ENCODE measurements around the gene GCNT1.

GCNT1 gene

DNA sequence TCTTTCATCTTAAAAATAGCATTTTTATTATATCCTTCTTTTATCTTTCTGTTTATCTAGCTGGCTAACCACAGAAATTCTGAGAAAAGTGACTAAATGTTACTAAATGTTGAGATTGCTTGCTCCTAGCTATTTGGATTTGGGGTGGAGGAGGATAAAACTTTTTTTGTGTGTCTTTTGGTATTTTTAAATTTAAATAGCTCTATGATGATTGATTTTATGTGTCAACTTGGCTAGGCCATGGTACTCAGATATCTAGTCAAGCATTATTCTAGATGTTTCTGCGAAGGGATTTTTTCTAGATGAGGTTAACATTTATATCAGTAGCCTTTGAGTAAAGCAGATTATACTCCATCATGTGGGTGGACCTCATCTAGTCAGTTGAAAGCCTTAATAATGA, 75.0 kb downstream of the GCNT1 start:
- DNase-seq (ENCODE audit: low read depth in 2 of 2), result no peak

- no peak for DNase-seq (ENCODE audit: low read depth in 2 of 2)
Measured at GRCh38 chr9:76537150-76537646, 78.2 kb downstream of the GCNT1 start.

DNA sequence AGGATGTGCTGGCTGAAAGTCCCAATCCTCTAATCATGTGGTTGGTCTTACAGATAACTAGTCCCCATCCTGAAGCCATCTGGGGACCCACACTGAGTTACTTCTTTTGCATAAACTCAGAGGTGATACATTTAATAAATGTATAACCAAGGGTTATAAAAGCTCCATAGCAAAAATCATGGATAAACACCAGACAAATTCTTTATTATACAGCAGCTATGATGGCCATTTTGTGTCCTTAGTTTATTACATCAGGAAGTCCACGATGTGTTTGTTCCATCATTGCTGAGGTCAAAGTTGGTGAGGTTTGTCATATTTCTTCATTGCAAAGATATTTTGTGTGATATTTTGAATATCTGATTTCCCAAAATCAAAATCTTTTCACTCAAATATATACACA, 80.2 kb downstream of the GCNT1 start:
- DNase-seq (ENCODE audit: low read depth in 2 of 2), result no peak

DNA sequence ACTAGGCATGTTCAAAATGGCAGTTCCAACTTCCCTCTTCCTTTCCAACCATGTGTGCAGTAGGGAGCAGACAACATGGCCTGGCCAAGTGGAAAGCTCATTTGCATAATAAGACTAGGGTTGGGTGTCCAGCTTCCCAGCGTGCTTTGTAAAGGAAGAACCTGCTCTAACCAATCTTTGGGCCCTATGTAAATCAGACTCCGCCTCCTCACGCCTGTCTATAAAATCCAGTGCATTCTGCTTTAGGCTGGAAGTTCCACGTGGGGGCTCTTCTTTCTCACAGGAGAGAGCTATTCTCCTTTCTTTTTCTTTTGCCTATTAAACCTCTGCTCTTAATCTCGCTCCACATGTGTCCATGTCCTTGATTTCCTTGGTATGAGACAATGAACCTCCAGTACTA, 83.4 kb downstream of the GCNT1 start:
- DNase-seq (ENCODE audit: low read depth in 2 of 2), result no peak

- no peak for DNase-seq (ENCODE audit: low read depth in 2 of 2)
Measured at GRCh38 chr9:76545191-76545590, 86.2 kb downstream of the GCNT1 start.

DNA sequence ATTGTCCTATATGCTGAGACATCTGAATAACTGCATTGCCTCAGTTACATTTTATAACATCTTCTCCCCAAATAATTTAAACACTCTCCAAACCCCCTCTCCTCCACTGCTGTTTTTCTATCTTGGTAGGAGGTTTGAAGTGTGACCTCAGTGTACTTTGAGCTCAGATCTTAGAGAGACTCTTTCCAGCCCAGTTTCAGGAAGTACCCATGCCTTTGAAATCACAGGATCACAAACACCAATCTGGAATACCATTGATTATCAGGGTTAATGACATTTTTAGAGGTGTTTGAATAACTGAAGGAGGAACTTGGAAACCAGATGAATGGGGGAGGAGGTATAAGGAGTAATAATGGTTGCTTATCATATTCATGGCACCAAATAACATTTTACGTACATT, 93.2 kb downstream of the GCNT1 start:
- no peak for DNase-seq (ENCODE audit: low read depth in 2 of 2)

- no peak for DNase-seq (ENCODE audit: low read depth in 2 of 2)
Measured at GRCh38 chr9:76552751-76553455, 93.9 kb downstream of the GCNT1 start.

DNA sequence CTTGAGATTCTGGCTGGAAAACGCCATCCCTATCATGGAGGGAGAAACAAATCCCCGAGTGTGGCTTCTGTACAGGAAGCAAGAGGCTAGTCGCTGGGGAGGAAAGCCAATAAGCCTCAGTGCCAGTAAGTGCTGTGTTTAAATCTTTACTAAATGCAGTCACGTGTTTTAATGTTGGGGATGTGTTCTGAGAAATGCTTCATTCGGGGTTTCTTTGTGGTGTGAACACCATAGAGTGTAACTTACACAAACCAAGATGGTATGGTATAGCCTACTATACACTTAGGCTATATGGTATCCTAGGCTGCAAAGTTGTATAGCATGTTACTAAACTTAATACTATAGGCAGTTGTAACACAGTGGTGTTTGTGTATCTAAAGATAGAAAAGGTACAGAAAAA, 94.7 kb downstream of the GCNT1 start:
- no peak for DNase-seq (ENCODE audit: low read depth in 2 of 2)

Measured in stimulated activated CD4-positive, alpha-beta T cell treated with anti-CD3 and anti-CD28 coated beads, Interleukin-15, amount 100 ng/mL, for 48 hours (primary cell).